G401 (cell line): ENCODE measurements around the gene CBL. TPM values are rescaled to one million over a fixed set of nuclear protein-coding genes. Genes with fewer than 3 reads are reported as not detected.

ENCODE experiments used
- DNase-seq: peaks from one replicate; pipeline ENCODE4 v3.0.0-alpha.2; 2015; ENCODE audit warnings: low spot score
- in situ Hi-C: cut with HindIII; loops from 2 replicates; pipeline ENCODE4 v1.10.0; 2016; ENCODE audit warnings: low sequenced_read_pairs, mixed read lengths
- total RNA-seq: library from RNA; depleted of rRNA; stranded (reverse); fragments of >200 nt; shearing (Covaris generic); gene quantifications from 2 replicates; pipeline ENCODE4 v1.2.3, GENCODE V29; 2014

The CBL gene
- total RNA-seq, 1 experiment from 2014 or later = 11.7 TPM

- peak; percentile 82 for DNase-seq
- in situ Hi-C loops = loop anchor here (25.0 kb wide), 1 partner anchor 188 kb away; the partner anchor contains the start of genes C2CD2L, DPAGT1 and HINFP
Observed at GRCh38 chr11:119300198-119300964, 94.2 kb downstream of the CBL start.

DNA sequence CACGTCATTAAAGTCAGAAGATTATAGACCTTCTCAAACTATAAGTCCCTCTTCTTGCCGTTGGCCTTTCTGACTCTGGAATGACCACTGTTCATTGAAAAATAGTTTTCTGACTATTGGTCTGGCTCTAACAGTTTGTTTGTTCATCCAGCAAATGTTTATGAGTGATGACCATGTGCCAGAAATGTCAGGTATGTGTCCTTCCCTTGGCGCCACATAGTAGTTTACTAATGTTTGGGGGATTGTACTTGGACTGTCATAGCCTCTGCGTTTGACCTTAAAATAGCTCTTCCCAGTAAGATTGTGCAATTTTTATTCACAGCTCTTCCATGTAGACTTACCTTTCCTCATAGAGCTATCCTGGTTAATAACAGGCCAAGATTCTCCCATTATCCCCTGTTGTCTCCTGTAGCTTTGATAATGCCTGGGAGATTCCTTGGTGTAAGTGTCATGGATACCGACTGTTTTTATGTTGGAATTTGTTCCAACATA lies 97.1 kb downstream of the CBL start:
- no peak for DNase-seq
- in situ Hi-C loops = loop anchor here (25.0 kb wide), 1 partner anchor 191 kb away; the partner anchor contains the start of genes C2CD2L, DPAGT1 and HINFP

DNA sequence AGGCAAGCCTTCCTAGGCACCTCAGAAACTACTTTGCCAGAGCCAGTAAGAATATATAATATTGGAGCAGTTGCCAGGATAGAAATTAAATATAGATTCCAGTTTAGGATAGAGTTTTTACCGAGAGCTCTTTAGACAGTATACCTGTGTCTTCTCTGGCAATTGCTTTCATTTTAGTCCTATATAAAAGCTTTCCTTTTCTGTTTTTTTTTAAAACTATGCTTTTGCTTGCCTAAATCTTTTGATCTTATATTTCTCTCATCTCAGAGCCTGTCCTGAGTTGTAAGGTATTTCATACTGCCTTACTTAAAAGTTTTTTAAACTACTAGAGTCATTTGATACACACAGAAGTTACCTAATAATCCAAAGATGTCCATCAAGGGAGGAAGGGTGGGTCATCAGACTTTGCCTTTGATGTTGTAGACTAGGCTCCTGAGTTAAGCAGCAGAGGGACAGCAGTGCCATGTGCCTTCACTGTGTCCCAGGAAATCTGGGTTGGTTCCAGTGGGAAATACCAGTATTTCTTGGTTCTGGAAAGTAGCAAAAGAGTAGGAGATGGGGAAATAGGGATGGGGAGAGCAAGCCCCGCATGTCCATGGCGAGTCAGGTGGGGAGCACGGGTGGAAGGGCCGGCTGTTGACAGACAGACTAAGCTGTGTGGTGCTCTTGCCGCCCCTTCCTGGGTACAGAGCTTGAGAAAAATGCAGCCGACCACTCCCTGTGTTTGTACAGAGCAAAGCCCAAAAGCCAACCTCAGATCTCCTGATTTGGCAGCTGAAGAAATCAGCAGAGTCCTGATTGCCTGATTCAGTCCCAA lies 99.6 kb downstream of the CBL start:
- DNase-seq = no peak
- in situ Hi-C loops = loop anchor here (5.0 to 25.0 kb wide), 2 partner anchors 47 to 193 kb away; partner anchors contain the start of genes C2CD2L, DPAGT1 and HINFP

DNA sequence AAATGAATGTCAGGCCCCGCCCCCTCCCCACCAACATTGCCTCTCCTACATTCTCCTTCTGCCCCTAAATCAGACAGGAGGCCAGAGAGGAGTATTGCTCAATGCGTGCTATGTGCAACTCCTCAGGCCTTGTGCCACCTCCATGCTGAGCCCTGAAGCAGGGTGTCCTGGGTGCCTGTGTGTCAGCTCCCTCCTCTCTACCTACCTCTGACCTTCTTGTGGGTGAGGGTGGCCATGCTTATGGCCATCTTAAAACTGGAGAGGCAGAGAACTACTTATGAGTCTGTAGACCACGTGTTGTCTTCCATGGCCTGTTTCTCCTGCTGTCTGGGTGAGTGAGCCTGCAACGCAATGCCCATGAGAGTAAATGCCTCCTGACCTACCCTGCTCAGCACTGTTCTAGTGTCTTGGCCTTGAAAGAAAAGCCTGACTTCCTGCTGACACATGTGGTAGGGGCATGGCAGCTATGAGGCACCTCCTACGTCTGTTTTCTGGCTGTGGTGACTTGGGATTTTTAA lies 100.3 kb downstream of the CBL start:
- DNase-seq = no peak
- in situ Hi-C loops = loop anchor here (5.0 to 25.0 kb wide), 2 partner anchors 46 to 194 kb away; partner anchors contain the start of genes C2CD2L, DPAGT1 and HINFP

DNA sequence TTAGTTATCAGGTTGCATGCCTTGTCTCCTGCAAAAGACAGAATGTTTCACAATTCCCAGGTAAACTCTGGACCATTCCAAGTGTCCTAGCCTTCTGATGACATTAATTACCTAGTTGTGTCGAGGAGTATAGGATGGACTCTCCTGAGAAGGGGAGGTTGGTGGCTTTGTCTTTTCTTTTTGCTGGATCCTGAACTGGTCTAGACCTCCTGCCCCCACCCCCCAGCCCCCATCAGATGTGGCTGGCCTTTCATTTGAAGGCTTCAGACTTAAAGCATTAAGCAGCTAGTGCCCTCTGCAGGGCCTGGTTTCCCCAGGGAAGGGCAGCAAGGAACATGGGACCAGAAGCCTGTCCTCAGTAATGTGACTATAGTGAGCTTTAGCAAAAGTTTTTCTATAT lies 101.1 kb downstream of the CBL start:
- in situ Hi-C loops = loop anchor here (5.0 to 25.0 kb wide), 2 partner anchors 45 to 195 kb away; partner anchors contain the start of genes C2CD2L, DPAGT1 and HINFP
- DNase-seq = peak; percentile 49

DNA sequence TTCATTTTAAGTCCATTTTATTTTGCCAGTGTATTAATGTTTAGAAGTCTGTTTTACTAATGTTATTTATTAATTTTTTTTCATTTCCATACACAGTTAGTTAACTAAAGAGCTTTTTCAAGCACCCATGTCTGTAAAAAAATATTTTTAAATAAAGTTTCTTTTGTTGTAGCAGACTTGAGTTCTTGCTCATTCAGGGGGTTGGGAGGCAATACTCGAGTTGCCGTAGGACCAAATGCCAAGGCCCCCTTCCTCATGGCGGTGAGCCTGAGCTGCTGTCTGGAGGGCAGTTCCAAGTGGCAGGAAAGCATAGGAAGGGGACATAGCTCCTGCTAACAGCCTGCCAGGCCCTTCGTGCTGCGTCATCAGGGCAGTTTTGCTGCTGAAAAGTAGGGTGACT lies 101.8 kb downstream of the CBL start:
- in situ Hi-C loops = loop anchor here (5.0 to 25.0 kb wide), 2 partner anchors 44 to 196 kb away; partner anchors contain the start of genes C2CD2L, DPAGT1 and HINFP
- no peak for DNase-seq

DNA sequence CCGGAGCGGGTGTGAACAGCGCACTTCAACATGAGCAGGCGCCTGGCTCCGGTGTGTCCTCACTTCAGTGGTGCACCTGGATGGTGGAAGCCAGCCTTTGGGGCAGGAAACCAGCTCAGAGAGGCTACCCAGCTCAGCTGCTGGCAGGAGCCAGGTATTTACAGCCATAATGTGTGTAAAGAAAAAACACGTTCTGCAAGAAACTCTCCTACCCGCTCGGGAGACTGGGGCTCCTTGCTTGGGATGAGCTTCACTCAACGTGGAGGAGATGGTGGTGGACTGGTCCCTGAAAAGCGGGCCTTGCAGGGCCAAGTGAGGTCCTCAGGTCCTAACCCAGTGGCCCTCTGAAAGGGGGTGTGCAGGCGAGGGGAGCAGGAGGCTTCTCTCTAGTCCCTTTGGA lies 103.3 kb downstream of the CBL start:
- DNase-seq = no peak
- in situ Hi-C loops = loop anchor here (5.0 to 25.0 kb wide), 2 partner anchors 43 to 197 kb away; partner anchors contain the start of genes C2CD2L, DPAGT1 and HINFP

DNA sequence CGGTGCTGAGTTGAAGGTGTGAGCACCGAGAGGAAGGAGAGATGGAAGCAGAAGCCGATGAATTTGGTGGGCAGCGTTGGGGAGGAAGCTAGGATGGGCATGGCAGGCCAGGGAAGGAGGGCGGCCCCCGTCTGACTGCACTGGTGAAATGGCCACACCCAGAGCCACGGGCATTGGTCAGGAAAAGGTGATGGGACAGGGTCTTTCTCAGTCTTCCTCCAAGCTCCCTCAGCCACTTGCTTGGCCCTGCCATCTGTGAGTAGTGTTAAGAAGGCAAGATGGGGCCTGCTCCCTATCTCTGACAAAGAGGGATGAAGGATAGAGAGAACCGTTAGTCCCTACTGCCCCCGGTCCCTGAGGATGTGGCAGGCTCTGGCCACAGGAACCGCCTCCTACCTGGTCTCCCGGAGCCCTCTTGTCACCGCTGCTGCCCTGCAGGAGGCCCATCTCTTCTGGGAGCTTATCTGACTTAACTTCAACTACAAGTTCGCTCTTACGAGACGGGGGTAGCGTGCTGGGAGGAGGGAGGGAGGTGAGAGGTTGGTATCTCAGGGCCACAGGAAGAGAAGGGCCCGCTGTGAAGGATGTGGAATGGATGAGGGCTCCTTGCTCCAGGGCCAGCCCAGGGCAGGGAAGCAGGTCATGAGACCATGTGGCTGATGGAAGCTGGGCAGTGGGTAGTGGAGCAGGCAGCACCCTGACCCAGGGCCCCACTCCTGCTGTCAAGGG lies 104.0 kb downstream of the CBL start:
- no peak for DNase-seq
- in situ Hi-C loops = loop anchor here (5.0 to 25.0 kb wide), 2 partner anchors 42 to 198 kb away; partner anchors contain the start of genes C2CD2L, DPAGT1 and HINFP

DNA sequence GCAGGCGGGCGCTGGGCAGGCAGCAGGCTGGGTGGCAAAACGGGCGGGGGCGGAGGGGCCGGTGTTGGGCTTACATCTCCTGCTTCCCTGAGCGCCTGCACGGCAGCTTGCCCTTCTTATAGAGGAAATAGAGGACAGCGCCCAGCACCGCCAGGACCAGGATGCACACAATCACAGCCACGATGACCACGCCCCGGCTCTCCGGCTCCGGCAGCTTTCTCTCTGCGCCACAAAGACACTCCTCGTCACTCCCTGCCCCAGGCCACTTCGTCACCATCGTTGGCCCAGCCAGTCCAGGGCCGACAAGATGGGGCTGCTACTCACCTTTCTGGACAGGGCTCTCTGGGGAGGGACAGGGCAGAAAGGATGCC lies 104.5 kb downstream of the CBL start:
- no peak for DNase-seq
- in situ Hi-C loops = loop anchor here (25.0 kb wide), 1 partner anchor 198 kb away; the partner anchor contains the start of genes C2CD2L, DPAGT1 and HINFP

DNA sequence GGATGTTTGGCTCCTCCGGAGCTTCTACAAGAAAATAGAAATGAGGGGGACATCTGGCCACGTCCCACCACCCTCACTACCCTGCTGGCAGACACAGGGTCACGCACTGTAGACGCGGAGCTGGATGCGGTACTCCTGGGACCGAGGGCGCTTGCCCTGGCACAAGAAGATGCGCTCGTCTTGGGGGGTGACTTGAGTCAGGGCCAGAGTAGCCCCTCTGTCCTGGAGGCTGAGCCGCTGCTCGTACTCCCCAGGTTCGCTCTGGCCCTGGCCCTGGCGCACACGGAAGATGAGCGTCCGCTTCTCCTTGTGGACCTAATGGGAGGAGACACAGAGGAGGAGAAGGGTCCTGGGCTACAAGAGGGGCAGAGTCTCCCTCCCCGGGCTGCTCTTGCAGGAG lies 108.6 kb downstream of the CBL start:
- DNase-seq = no peak
- in situ Hi-C loops = loop anchor here (25.0 kb wide), 1 partner anchor 202 kb away; the partner anchor contains the start of genes C2CD2L, DPAGT1 and HINFP

DNA sequence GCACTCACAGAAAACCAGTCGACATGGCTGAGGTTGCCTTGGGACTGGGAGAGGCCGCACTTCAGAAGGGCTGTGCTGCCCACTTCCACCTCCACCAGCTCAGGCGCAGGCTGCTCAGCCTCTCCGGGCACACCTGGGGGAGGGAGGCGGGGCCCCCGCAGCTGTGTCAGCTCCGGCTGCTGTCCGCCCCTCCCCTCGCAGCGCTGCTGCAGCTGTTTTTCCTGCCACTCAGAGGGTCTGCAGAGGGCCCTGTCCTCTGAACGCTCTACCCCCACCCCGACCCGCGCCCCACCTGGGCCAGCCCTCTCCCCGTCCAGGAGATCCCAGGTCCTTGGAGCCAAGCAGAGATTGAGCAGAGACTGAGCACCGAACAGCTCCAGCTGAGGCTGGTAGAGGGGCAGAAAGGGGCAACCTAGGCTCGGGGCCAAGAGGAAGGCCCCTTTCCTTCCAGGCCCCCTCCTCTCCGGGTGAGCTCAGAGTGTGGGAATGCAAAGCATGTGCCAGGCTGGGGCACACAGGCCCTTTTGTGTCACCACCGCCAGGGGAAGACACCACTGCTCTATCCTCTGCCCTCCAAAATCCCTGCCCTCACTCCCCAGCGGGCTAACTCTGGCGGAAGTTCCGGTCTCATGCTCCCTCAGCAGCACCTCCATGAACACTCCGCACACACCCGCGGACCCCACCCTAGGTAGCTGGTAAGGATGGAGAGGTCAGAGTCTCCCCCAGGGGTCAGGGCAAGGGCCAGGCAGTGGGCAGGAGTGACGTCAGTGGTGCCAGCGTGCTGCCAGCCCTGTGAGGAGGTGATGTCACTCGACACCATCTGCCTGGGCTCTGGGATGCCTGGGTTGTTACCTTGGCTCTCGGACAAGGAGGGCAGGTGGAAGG lies 109.2 kb downstream of the CBL start:
- in situ Hi-C loops = loop anchor here (25.0 kb wide), 1 partner anchor 203 kb away; the partner anchor contains the start of genes C2CD2L, DPAGT1 and HINFP
- DNase-seq = peak; percentile 85

DNA sequence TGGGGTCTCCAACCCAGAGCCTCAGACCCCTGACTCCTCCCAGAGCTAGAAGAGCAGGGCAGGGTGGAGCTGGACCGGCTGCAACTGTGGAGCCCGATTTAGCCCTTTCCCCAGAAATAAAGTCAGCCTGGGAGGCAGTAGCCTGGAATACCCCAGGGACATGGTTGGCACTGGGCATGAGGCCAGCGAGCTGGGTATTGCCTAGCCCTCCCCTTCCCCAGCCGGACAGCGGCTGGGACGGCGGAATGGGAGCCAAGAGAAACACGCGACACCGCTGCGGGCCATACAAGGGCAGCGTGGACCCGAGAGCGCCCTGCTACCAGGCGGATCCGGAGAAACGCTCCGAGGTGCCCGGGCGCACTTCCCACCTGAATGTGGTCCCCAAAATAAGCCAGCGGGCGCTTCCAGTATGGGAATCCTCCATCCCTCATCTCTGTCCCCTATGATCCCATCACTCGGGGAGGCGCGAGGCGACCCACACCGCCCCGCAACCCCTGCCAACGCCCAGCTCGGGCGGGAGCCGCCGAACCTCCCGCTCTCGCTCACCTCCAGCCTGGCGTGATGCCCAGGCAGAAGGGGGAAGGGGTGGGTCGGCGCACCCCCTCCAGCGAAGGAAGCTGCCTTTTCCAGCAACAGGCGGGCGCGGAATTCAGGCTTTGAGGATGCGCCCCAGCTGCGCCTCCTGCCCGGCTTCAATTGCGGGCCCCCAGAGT lies 110.0 kb downstream of the CBL start:
- in situ Hi-C loops = loop anchor here (25.0 kb wide), 1 partner anchor 204 kb away; the partner anchor contains the start of genes C2CD2L, DPAGT1 and HINFP
- peak; percentile 77 for DNase-seq

DNA sequence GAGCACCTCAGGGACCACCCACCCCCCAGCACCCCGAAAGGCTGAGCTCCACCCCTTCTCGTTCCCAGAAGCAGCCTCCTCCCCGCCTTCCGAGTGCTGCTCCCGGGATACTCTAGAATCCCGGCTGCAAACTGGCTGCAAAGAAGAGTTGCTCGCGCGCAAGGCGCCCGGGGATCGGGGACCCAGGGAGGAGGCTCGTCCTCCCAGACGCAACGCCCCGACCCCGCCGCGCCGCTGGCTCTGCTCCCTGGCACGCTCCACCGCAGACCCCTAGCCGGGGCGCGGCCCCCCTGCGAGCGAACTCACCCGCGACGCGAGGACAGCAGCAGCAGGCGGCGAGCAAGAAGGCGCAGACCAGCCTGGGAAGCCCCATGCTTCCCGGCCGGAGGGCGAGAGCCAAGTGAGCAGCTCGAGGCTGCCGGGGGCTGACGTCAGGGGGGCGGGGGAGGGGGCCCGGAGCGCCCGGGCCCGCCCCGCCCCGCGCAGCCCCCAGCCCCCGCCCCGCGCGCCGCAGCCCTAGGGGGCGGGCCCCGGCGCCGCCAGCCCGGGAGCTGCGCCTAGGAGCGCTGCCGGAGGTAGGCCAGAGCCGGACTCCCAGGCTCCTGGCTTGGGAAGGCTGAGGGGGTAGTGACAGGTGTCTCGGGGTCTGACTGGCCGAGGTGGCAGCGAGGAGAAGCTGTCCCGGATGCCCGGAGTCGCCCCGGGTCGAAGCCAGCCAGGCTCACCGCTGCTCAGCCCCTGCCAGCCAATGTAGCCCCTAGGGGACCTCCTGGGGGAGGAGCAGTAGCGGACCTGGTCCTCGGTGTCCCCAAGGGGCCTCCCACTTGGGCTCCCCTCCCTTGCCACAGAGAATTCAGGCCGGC lies 110.8 kb downstream of the CBL start, which contains the start of gene MCAM:
TSS of gene MCAM (minus strand) at position 402 of the 863 bp plus-strand sequence. CDS start at position 373, 29 bp downstream.
- in situ Hi-C loops = loop anchor here (25.0 kb wide), 1 partner anchor 205 kb away; the partner anchor contains the start of genes C2CD2L, DPAGT1 and HINFP
- DNase-seq = peak; percentile 60

DNA sequence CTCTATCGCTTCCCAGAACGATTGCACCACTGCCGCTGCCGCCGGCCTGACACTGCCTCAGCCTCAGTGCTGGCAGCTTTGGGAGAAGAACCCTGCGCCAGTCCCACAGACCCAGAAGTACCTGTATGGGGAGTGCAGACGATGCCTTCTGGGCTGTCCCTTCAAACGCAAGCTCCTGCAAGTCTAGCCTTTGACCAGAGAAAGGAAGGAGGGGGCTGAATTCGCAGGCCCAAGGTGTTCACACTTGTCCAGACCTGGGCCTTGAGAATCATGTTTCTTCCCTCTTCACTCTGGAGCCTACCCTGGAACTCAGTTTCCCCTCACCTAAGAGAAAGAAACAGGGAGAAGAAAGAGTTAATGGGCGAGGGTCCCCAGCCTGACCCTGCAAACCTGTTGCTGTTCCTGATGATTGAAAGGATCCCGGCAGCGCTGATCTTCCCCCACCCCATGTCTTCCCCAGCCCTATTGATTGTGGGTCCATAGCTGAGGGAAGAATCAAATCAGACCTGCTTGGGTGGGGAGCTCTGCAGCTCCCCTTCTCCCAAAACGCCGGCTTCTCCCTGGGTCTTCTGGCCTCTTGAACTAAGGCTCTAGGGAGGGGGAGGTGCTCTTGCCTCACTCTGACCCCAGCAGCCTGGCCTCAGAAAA lies 111.6 kb downstream of the CBL start:
- DNase-seq = no peak

More for the DNA sequence above, 111.6 kb downstream of the CBL start:
- in situ Hi-C loops = loop anchor here (25.0 kb wide), 1 partner anchor 205 kb away; the partner anchor contains the start of genes C2CD2L, DPAGT1 and HINFP
